Fibroblast of upper back skin (primary cell): Measurements from ENCODE around the gene IFNA6.

Source experiments
- DNase-seq: peaks from one replicate; pipeline ENCODE4 v3.0.0-alpha.2; 2013

IFNA6 gene

DNA sequence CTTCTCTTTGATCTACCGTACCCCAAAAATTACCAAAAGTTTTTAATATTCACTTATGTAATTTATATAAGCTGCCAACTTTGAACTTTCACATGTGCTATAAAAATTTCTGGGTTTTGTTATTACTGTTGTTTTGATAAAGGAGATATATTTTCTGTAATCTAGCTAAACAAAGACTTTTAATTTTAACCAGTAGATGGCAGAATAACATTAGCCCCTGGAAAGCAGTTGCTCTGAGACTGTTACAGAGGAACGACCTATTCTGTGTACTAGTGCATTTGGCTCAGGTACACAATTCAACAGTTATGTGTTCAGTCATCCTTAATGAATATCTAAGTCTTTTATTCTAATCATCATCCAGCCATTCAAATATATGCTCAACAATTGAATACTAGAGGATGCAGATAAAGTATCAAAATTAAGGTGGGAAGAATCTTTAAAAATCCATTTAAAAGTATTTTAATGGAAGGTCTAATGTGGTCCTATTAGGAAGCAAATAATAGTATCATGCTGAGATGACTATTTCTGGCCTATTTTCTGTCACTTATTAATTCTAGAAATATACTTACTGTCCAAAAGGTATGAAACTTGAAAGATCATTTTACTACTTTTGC lies 24.1 kb downstream of the IFNA6 start:
- peak; percentile 41 for DNase-seq

DNA sequence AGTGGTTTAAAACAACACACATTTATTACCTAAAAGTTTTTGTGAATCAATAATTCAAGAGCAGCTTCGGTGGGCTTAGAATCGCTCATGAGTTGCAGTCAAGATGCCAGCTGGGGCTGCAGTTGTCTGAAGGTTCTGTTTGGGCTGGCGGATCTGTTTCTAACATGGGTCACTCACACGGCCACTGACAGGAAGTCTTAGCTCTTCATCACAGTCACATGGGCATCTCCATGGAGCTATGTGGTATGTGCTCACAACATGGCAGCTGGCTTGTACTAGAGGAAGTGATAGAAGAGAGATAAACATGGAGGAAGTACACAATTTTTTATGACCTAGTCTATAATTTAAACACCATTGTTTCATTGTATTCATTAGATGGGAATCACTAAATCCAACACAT lies 26.6 kb downstream of the IFNA6 start:
- DNase-seq = no peak

DNA sequence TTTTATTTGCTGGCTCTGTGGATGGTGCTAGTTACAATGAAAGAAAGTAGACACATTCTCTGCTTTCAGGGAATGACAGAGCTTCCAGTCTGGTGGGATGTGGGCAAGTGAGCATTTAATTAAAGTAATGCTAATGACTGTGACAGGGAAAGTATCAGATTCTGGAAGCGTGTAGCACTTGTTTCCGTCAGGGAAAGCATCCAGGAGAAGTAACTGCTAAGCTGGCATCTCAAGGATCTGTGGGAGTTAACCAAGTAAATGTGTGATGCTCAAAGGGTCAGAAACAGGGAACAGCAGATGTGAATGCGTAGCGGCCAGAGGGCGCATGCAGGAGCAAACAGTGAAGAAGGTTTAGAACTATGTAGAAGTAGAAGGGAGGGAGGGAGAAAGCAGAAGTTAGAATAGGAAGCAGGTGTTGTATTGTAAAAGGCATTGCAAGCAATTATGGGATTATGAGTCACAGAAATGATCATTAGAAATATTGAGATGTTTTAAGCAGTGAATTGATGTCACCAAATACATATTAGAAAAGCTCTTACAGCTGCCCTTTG lies 27.7 kb downstream of the IFNA6 start:
- no peak for DNase-seq

- DNase-seq = no peak
These were observed 30.2 kb downstream of the IFNA6 start for GRCh38 chr9:21320465-21320864.

GRCh38 chr9:21317956-21318923 lies 32.4 kb downstream of the IFNA6 start:
- DNase-seq = peak; percentile 51

GRCh38 chr9:21316860-21317259 lies 33.8 kb downstream of the IFNA6 start:
- no peak for DNase-seq

GRCh38 chr9:21316032-21316842 lies 34.5 kb downstream of the IFNA6 start:
- DNase-seq = no peak

GRCh38 chr9:21314152-21314551 lies 36.5 kb downstream of the IFNA6 start:
- DNase-seq = no peak

DNA sequence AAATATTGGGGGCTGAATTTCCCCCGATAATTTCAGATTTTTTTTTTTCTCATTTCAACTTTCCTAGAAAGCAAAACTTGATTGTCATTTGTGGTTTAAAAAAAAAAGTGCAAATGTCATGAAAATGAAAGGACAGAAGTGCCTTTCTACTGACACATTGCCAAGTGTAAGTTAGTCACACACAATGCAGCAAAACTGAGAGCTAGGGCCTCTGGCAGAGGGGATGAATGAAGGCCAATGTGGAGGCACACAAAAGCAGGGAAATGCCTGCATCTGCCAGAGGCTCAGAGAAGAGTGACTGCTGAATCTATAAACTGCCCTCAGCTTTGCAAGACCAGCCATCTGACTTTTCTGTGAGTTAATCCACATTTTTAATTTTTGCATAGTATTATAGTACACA lies 38.8 kb downstream of the IFNA6 start:
- no peak for DNase-seq

DNA sequence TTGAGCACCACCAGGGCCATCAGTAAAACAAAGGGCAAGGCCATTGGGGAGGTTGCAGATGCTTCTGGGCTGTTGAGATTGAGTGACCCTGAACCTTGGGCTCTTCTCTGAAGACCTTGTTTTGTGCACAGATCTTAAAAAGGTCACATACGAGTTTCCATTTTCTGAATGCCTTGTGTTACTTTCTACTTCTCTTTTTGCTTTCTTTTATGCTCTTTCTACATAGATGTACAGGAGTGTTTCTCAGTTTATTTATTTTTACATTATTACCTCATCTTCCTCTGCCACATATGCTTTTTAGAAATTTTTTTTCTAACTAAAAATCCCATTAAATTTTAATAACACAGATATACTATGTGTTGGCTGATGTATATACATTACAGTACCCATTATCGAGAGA lies 45.5 kb downstream of the IFNA6 start, which contains the start of gene IFNA5:
Gene IFNA5, minus strand, starts transcription at position 101 of the 400 bp plus-strand sequence. Its CDS starts 57 bp downstream, at position 44.
- DNase-seq = no peak
